ENCODE data around the gene SRMS.

DNA sequence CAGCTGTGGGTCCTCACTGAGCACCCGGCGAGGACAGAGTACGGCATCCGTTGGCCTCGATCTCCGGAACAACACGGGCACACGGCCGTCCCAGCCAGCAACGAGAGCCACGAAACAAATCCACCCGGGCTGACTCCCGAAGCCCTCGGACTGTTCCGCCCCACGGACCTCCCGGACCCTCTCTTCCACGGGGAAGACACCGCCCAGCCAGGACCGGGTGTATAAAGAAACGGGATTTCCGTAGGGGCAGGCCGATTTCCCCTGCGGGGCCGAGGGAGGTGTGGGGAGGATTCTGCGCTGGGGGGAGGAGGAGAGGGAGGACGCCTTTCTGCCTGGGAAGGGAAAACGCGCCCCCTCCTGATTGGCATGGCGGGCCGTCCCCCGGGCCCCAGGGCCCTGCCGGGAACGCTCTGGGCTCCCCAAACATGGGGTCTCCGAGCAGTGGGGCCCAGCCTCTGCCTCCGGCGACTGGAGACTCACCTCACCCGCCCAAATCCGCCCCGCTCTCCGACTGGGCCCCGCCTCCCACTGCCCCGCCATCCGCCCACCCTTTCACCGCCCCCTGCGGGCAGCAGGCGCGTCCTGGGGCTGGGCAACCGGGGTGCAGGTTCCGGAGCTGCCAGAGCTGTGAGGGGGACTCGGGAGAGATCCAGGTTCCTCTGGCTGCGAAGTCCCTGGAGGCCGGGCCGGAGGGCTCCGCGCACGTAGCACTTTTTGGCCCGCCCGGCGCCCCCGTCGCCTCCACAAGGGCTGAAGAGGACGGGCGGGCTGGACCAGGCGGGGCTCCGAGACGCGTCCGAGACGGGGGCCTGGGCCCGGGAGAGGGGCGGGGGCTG lies 27.7 kb downstream of the SRMS start:
- TF ChIP-seq, protein P1, sequence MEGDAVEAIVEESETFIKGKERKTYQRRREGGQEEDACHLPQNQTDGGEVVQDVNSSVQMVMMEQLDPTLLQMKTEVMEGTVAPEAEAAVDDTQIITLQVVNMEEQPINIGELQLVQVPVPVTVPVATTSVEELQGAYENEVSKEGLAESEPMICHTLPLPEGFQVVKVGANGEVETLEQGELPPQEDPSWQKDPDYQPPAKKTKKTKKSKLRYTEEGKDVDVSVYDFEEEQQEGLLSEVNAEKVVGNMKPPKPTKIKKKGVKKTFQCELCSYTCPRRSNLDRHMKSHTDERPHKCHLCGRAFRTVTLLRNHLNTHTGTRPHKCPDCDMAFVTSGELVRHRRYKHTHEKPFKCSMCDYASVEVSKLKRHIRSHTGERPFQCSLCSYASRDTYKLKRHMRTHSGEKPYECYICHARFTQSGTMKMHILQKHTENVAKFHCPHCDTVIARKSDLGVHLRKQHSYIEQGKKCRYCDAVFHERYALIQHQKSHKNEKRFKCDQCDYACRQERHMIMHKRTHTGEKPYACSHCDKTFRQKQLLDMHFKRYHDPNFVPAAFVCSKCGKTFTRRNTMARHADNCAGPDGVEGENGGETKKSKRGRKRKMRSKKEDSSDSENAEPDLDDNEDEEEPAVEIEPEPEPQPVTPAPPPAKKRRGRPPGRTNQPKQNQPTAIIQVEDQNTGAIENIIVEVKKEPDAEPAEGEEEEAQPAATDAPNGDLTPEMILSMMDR (IDR thresholded peaks at IDR 0.05), result peak; percentile 31
- TF ChIP-seq EZH2 (IDR thresholded peaks at IDR 0.05), result peak; percentile 56

Measured in neural progenitor cell (in vitro differentiated cells).